HG03432 (cell line): ENCODE data around the gene TIRAP.
A peak's percentile ranks its signal among the peaks of the same experiment; 100 is the strongest.
"Not testable (repeated sequence)": the region's sequence is repeated elsewhere in the genome, so short reads cannot be mapped to it uniquely, and the experiment has no call there.

ENCODE experiments used
- ATAC-seq: cut with Tn5 transposase; IDR thresholded peaks from one replicate; pipeline ENCODE4 v1.9.1; 2021; ENCODE audit warnings: mild to moderate bottlenecking, moderate library complexity; ENCODE audit not compliant: unreplicated experiment

TIRAP gene, protein sequence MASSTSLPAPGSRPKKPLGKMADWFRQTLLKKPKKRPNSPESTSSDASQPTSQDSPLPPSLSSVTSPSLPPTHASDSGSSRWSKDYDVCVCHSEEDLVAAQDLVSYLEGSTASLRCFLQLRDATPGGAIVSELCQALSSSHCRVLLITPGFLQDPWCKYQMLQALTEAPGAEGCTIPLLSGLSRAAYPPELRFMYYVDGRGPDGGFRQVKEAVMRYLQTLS

DNA sequence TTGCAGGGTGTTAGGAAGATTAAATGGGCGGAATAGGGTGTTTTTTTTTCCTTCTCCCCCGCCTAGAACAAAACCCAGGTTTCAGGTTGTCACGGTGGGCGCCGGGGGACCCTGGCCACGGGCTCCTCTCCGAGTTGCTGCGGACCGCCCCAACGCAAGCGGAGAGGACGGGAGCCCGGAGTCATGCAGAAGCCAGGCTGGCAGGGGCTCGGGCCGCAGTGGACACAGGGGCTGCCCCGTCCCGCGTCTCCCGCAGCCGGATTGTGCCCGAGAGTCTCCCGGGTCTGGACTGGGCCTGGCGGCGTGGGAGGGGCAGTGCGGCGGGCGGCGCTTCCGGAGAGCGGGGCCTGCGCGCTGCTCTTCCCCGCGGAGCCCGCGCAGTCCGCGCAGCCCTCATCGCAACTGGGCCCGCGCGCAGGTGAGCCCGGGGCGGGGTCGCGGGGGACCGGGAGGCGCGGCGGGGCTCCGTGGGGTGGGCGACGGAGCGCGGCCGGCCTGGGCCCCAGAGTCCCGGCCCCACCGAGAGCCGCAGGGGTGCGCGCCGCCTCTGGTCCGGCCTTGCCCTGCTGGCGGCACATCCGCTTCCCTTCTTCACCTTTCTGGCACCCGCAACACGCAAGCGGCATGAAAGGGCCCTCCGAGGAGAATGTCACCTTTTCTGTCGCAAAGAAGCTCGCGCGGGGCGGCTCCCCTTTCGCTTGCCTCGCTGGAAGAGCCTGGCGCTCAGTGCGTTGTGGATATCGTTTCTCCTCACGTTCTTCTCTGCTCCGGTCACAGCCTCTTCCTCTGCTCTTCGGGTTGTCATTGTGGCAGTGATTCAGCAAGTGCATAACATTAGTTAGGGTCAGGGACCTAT lies at the start of gene TIRAP:
Gene TIRAP (plus strand): TSS at position 358 of the 856 bp plus-strand sequence. CDS start 7,802 bp downstream, outside the sequence.
- peak; percentile 77 for ATAC-seq

DNA sequence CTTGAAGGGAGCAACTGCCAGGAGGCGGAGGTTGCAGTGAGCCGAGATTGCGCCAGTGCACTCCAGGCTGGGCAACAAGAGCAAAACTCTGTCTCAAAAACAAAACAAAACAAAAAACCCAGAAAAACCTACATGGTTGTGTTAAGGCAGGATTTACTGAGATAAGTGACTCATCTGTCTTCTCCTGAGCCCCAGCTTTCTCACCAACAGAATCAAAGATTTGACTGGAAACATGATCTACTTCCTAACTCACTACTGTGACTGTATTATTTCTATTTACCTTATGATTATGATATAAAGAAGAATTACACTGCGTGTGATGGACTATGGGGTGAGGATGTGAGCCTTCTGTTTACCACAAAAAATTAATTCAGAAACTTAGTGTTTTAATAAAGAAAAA lies 49.5 kb upstream of the TIRAP start:
- no peak for ATAC-seq

DNA sequence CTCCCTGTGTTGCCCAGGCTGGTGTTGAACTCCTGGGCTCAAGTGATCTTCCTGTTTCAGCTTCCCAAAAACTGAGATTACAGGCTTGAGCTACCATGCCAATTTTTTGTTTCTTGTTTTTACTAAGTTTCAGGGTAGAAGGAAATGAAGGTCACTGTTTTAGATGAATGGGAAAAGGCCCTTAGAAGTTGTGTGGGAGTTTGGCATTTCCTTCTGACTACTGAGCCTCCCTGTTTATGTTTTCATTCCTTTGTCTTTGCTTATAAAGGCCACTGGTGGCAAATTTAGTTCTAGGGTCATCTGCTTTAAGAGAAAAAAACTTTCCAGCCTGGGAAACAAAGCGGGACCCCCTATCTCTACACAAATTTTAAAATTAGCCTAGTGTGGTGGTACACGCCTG lies 36.3 kb upstream of the TIRAP start:
- no peak for ATAC-seq

DNA sequence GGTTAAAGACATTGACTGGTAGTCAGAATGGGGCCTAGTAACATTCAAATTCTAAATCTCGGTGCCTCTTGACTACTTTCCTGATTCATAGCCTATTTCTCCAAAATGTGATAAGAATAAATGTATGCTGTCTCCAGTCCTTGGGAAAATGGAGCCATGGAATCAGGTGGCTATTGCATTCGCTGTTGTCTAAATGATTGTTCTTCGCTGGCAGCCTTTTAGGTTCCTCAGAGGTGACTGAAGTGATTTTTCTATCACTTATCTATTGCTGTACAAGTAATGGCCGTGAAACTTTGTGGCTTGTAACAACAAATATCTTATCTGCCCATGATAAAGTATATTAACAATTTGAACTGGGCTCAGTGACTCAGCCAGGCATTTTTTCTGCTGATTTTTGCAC lies 29.6 kb upstream of the TIRAP start:
- ATAC-seq: no peak

DNA sequence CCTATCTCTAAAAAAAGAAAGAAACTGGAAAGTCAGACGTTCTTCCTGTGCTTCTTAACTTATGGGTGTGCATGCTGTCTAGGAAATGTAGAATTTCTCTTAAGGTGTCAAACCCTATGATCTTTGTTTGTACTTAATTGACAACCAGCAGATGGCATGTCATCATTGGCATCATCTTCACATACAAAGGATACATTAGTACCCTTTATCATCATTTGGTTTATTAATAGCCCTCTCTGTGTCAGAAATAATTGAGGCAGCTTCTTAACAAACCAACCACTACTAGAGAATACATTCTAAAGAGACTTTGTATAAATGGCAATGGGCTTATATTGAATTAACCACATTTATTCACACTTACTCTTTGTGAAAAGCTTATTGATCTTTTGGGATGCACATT lies 28.1 kb upstream of the TIRAP start:
- no peak for ATAC-seq

DNA sequence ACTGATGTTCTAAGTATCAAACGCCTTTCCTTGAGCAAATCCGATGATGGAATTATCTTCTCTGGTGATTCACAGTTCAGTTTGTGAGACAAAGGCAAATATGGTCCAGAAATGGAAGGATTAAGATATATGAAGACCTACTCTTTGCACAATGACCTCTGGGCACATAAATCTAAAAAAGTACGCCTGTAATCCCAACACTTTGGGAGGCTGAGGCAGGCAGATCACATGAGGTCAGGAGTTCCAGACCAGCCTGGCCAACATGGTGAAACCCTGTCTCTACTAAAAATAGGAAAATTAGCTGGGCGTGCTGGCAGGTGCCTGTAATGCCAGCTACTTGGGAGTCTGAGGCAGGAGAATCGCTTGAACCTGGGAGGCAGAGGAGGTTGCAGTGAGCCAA lies 27.4 kb upstream of the TIRAP start:
- not testable (repeated sequence) for ATAC-seq

DNA sequence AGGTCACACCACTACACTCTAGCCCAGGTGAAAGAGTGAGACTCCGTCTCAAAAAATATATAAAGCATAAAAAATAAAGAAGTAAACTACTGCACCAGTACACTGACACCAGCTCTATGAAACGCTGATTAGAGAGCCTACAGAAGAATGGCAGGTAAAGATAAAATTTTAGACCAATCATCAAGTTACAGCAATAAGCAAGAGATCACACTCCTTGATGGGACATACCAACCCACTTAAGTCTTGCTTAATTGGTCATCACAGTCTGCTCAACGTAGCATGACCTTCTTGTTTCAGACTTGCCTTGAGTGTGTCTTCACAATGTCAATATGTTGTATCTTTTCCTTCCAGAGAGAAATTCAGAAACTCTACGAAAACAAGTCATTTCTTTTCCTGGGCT lies 26.7 kb upstream of the TIRAP start:
- no peak for ATAC-seq

DNA sequence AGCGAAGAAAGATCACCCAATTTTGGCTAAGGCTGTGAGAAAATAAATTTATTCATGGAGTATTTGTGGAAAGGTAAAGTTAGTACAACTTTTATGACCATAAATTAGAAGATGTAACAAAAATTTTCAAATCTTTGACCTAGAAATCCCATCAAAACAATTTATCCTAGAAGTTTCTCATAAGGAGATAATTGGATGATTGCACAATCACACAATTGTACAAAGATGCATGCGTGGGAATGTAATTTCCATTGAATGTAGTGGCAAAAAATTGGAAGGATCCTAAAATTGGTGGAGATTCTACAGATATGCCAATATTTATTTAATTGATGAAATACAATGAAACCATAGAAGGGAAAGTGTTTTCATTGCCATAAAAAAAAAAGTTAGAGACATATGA lies 25.7 kb upstream of the TIRAP start:
- no peak for ATAC-seq

DNA sequence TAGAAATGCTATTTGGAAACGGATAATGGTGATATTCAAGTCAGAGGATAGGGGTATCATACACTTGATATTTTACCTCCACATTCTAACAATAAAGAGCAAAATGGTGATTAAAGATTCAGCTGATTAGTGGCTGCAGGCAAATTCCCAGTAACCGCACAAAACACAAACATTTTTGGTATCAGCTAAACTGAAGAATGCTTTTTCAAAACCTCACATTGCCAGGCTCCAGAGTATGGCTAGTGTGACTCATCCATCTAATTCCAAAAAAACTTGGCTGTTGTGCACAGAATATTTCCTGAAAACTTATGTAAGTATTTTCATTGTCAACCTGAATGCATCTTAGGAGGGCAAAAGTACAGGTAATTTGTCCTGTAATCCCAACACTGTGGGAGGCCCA lies 25.1 kb upstream of the TIRAP start:
- ATAC-seq: no peak

DNA sequence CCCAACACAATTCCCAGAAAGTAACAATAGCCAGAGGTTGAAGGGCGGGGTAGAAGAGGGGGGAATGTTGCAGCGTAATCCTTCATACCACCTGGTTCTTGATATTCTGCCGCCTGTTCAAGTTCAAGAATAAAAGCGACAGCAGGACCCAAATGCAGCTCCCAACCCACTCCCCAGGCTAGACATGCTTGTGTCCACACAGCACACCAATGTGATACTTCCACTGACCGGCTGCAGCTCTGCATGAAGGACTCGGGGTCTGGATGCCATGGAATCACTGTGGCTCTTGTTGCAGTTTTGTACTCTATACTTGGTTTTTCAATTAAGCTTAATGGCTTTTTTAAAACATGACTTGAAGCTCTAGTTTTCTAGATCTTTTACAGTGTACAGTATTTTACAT lies 20.7 kb upstream of the TIRAP start:
- ATAC-seq: no peak

DNA sequence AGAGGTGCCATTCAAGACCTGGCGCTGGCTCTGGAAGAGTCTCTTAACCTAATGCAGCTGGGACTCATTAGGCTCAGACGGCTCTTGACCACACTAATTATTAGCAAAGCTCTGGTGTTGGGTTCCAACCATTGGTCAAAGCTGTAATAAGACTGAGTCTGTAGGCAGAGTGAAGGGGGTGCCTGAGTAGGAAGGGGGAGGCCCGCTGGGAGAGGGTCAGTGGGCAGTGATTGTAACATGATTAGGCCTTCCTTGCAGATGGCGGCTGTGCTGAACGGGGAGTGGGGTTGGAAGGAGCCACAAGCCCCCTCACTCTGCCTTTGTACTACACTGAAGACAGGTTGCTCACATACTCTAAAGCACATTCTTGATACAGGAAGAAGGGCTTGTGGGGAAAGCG lies 19.4 kb upstream of the TIRAP start:
- ATAC-seq: no peak

DNA sequence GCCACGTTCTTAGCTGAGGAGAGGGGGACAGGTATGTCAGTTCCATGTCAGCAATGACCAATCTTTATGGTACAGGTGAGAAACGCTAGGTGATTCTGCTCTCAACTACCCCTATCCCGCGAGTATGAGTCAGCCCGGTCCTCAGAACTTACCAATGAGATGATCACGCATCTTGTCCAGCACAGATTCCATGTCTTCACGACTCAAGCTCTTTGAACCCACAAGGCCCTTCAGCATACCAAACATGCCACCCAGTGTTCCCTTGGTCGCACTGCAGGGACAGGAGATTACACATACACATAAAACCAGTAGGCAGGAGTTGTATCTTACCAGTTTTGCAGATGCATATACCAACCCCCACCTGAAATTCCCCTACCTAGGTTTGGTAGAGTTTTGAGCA lies 17.1 kb upstream of the TIRAP start:
- no peak for ATAC-seq

DNA sequence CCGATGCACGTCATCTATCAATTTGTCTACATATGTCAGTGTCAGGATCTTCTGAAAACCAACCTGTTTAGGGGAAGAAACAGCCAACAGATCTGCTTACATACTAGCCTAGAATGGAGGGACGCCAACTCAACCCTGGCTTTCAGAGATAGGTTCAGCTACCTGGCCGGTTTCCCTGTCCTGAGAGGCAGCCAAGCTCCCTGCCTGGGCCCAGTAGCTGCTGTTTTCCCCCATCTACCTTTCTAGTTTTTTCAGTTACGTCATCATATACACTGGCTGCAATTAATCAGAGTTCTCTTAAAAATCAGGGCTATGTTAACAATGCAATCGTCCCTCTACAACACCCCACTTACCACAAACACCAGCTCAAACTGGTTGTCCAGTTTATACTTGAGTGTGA lies 15.2 kb upstream of the TIRAP start:
- no peak for ATAC-seq

DNA sequence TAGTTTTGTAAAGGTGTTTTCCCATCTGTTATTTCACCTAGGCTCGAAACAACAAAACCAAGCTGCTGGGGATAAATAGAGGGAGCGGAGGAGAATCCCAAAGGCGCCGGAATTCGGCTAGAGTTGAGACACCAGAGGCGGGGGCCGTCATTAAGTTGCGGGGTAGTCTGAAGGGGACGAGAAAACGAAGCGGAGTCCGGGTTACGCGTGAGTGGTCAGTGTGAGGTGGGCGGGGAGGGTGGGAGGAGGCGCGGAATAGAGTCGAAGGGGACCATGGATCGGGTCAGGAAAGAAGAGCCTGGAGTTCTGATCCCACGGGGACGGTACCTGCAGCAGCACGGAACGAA lies 14.6 kb upstream of the TIRAP start:
- ATAC-seq: no peak

DNA sequence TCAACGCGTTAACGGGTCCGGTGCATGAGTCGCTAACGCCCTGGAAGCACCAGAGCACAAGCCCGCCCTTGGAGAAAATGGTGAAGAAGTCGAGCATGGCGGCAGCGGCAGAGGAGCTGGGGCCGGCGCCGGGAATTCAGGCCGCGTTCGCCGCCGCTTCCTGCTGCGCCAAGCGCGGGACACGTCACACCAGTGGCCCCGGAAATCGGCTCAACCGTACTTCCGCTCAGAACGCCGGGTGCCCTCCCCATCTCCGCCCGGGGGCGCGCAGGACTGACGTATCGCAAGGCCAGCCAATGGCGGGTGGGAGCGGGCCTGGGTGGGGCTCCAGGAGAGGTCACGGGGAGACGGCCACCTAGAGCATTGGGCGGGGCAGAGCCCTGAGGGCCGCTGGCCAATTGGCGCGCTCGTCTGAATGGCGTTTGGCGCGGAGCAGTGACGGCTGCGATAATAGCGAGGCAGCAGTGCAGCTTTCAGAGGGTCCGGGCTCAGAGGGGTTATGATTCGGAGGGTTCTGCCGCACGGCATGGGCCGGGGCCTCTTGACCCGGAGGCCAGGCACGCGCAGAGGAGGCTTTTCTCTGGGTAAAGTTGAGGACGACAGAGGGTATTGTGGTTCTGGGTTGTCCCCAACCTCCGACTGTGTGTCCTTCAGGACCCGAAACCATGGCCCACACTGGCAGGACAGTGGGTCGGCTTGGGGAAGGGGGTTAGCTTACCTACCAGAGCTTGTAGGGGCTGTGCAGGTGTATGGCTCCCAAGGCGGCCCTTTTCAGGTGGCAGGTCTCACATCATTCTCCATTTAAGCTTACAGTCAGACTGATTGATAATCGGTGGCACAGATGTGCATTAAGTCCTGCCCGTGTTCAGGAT lies 13.9 kb upstream of the TIRAP start, which contains the start of the genes FOXRED1 and SRPRA:
Gene FOXRED1 (plus strand): TSS at position 447 of the 872 bp plus-strand sequence. CDS start 53 bp downstream, at position 500.
Gene SRPRA (minus strand): TSS at position 188 of the 872 bp plus-strand sequence. CDS start 91 bp downstream, at position 97.
- peak; percentile 100 for ATAC-seq

DNA sequence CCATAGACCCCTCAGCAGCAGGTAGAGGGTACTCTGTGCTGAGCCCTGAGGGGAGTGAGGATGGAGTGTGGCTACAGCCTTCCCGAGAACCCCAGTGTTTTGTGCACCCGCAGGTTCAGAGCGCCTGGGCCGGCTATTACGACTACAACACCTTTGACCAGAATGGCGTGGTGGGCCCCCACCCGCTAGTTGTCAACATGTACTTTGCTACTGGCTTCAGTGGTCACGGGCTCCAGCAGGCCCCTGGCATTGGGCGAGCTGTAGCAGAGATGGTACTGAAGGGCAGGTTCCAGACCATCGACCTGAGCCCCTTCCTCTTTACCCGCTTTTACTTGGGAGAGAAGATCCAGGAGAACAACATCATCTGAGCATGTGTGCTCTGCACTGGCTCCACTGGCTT lies 5.6 kb upstream of the TIRAP start:
- no peak for ATAC-seq

DNA sequence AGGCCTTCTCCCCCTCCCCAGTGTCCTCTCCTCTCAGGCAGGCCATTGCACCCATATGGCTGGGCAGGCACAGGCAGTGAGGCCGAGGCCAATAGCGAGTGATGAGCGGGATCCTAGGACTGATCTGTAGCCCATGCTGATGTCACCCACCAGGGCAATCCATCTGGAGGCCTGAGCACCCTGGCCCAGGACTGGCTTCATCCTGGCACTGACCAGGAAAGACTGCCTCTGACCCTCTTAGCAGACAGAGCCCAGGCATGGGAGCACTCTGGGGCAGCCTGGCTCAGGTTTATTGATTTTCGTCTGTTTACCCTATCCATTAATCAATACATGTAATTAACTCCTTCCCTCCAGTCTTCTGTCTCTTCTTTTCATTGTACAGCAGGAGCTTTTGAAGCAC lies 5.1 kb upstream of the TIRAP start:
- ATAC-seq: no peak

DNA sequence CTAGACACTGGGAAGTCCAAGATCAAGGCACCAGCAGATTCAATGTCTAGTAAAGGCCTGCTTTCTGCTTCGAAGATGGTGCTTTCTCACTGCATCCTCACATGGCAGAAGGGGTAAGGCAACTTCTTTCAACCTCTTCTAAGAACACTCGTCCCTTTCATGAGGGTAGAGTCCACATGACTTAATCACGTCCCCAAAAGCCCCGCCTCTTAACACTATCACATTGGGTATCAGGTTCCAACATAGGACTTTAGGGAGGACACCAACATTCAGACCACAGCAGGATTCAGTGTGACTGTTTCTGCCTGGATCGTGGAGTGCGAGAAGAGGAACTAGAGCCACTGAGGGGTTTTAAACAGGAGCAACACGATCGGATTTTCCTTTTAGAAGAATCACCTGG lies 3.7 kb upstream of the TIRAP start:
- no peak for ATAC-seq

DNA sequence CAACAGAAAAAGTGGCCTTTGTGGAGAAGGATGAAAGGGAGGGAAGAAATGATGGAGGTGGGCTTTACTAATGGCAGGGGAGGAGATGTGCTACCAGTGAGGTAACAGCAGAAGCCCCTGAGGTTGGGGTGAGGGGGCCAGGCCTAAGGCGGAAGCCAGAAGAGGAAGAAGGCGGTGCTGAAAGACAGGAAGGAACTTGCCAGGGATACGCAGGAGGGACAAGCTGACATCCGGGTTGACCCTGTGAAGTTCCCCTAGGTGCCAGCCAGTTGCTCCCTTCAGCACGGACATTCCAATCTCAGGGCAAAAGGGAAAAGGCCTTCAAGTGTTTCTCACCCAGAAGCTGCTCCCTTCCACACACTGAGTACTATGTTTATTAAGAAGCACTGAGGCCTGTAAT lies 2.3 kb upstream of the TIRAP start:
- ATAC-seq: no peak

DNA sequence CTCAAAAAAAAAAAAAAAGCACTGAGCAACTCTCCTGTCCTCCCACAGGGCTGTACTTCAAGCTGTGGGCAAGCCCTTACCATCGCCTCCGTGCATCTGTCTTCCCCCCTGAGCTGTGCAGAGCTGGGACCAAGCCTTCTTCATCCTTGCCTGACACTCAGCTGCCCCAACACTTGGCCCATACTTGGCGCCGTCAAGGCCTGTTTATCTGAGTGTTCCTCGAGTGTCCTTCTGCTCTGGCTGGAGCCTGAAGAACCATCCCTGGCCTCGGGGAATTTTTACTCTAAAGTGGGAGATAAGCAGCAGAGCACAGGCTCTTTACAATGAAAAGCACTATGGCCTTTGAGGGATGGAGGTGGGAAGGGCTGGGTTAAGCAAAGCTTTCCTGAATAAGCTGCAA lies 1.6 kb upstream of the TIRAP start:
- no peak for ATAC-seq

DNA sequence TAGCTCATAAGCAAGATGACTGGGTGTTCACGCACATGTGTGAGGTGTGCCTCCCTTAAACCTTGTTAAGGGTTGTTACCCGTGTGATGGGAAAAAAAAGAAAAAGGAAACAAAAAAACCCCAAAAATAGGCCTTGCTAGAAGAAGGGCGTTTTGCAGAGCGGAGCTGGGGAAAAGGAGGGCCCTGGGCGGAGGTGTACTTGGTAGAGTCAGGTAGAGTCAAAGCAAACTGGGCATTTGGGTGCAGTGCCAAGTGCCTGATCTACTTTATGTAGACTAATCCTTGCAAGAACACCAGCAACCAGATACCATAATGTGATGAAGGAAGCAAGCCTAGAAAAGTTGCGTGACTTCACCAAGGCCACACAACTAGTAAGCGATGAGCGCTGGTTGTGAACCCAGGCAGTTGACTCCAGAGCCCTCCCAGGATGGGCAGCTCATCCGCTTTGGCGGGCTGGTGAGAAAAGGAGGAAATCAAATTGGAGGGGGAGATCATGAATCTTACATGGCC lies 1.2 kb upstream of the TIRAP start:
- no peak for ATAC-seq
